Mucosa of descending colon (tissue), 3 donors: Measurements from ENCODE around the gene CNOT6. TPM values are rescaled to one million over a fixed set of nuclear protein-coding genes. Genes with fewer than 3 reads are reported as not detected.

ENCODE experiments used
- ATAC-seq: fragments of 200-7000 bp; cut with Tn5 transposase; one replicate; pipeline ENCODE4 v1.9.1; 2020; ENCODE audit warnings: mild to moderate bottlenecking, moderate library complexity
- DNase-seq, 3 donors: peaks; one replicate each; pipeline ENCODE4 v3.0.0-alpha.2; 2020
- H3K36me3 ChIP-seq: fragments of 200-600 bp; one replicate; pipeline ENCODE4 v1.8.0; 2021; ENCODE audit warnings: low read depth, mild to moderate bottlenecking
- H3K4me1 ChIP-seq: fragments of 200-600 bp; one replicate; pipeline ENCODE4 v1.8.0; 2021; ENCODE audit warnings: low read depth, mild to moderate bottlenecking
- H3K4me3 ChIP-seq: fragments of 200-600 bp; one replicate; pipeline ENCODE4 v1.8.0; 2021; ENCODE audit warnings: mild to moderate bottlenecking
- H3K9me3 ChIP-seq: fragments of 200-600 bp; one replicate; pipeline ENCODE4 v1.8.0; 2021; ENCODE audit warnings: mild to moderate bottlenecking
- CTCF ChIP-seq: fragments of 200-600 bp; IDR thresholded peaks from one replicate; pipeline ENCODE4 v1.8.0; 2022; ENCODE audit warnings: antibody characterized with exemption, mild to moderate bottlenecking
- intact Hi-C, 2 donors: fragments of 100-400 bp; cut with DNase I in 1 of 2; cut with micrococcal nuclease in 1 of 2; formaldehyde crosslinking; loops; one replicate each; pipeline versions ENCODE4 v1.11.0 to v1.11.1; 2022; cut with DNase I, micrococcal nuclease
- total RNA-seq, 3 donors: library from RNA; stranded (reverse); fragmentation: NEBNext Ultra II Directional in 2 of 3; extraction: Animal tissue kit (Norgen Biotek cat#: 25700) in 2 of 3; gene quantifications; one replicate each; pipeline versions ENCODE4 v1.2.1 to v1.2.4, GENCODE V29; 2021 to 2023
- donor health status: DM: no; HTN: no; CAD: no; lungs with moderate emphysema.
- donor health status: DM: no; HTN: no; CAD: no.
- donor health status: DM: no; HTN: yes; CAD: no.

The CNOT6 gene
- total RNA-seq, 3 donors from 2014 or later = 20.9 to 33.7 (median 25.2) TPM

GRCh38 chr5:180609817-180610550 is 115.8 kb downstream of the CNOT6 start:
- H3K4me3 ChIP-seq = no peak overlapping the region
- intact Hi-C loops = no loop called here
- TF ChIP-seq CTCF = no peak

GRCh38 chr5:180611140-180611850 is 117.1 kb downstream of the CNOT6 start:
- no peak for DNase-seq
- Histone ChIP-seq H3K4me3 (no peak overlapping the region), H3K9me3 (no peaks in the 10 kb centered on the region), H3K36me3 (no peaks in the 10 kb centered on the region), H3K4me1 (no peaks in the 10 kb centered on the region)
- no peak for TF ChIP-seq CTCF
- no peak for ATAC-seq
- intact Hi-C loops = no loop called here

More at GRCh38 chr5:180609817-180610550, 115.8 kb downstream of the CNOT6 start:
- H3K9me3 ChIP-seq = no peaks in the 10 kb centered on the region
- ATAC-seq = no peak
- DNase-seq = no peak
- H3K36me3 ChIP-seq = no peaks in the 10 kb centered on the region
- H3K4me1 ChIP-seq = no peaks in the 10 kb centered on the region

DNA sequence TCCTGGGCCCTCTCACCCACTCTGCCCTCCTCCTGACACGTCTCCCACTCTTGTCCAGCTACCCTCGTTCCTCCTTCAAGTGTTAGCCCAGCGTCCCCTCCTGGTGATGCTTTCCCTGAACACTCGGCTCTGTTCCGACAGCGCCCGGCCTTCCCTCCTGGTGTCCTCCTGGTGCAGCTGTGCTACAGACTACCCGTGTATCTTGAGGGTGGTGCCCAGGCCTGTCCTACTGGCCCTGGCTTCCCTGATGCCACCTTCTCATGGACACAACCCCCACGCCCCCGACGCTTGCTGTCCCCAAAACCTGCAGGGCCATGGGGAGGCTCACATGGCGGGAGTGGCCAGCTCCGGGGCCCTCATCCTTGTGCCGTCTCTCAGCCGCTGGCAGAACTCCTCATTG is 118.5 kb downstream of the CNOT6 start:
- TF ChIP-seq CTCF = no peak
- intact Hi-C loops = no loop called here
- Histone ChIP-seq H3K4me1 (no peaks in the 10 kb centered on the region), H3K4me3 (no peak overlapping the region), H3K9me3 (no peaks in the 10 kb centered on the region), H3K36me3 (no peaks in the 10 kb centered on the region)
- DNase-seq (no peak), ATAC-seq (no peak)

- no peak for TF ChIP-seq CTCF
- Histone ChIP-seq H3K9me3 (no peaks in the 10 kb centered on the region), H3K4me3 (no peak overlapping the region), H3K36me3 (no peaks in the 10 kb centered on the region), H3K4me1 (no peaks in the 10 kb centered on the region)
- DNase-seq (no peak), ATAC-seq (no peak)
- intact Hi-C loops = no loop called here
These were observed 119.1 kb downstream of the CNOT6 start for GRCh38 chr5:180613188-180613813.

DNA sequence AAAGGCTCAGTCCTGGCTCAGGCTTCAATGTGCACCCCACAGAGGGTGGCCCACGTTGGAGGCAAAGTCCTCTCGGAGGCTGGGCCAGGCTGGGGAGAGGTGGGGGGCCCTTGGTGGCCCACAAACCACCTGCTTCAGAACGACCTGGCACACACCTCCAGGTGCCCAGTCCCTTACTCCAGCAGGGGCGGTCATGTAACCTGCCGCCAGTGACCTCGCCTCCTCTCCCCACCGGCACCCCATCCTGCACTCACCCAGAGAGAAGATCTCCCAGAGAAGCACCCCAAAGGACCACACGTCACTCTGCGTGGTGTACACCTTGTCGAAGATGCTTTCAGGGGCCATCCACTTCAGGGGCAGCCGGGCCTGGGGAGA is 119.6 kb downstream of the CNOT6 start:
- Histone ChIP-seq H3K36me3 (no peaks in the 10 kb centered on the region), H3K9me3 (no peaks in the 10 kb centered on the region), H3K4me1 (no peaks in the 10 kb centered on the region), H3K4me3 (no peak overlapping the region)
- ATAC-seq (no peak), DNase-seq (no peak)
- intact Hi-C loops = no loop called here
- TF ChIP-seq CTCF = no peak
